NCI-H1048 (cell line): ENCODE results near the gene HTR1D.
A peak's percentile ranks its signal among the peaks of the same experiment; 100 is the strongest.

Experiments
- DNase-seq: peaks from one replicate; lab custom pipeline; 2025; lab: John Stamatoyannopoulos, UW

HTR1D gene

DNA sequence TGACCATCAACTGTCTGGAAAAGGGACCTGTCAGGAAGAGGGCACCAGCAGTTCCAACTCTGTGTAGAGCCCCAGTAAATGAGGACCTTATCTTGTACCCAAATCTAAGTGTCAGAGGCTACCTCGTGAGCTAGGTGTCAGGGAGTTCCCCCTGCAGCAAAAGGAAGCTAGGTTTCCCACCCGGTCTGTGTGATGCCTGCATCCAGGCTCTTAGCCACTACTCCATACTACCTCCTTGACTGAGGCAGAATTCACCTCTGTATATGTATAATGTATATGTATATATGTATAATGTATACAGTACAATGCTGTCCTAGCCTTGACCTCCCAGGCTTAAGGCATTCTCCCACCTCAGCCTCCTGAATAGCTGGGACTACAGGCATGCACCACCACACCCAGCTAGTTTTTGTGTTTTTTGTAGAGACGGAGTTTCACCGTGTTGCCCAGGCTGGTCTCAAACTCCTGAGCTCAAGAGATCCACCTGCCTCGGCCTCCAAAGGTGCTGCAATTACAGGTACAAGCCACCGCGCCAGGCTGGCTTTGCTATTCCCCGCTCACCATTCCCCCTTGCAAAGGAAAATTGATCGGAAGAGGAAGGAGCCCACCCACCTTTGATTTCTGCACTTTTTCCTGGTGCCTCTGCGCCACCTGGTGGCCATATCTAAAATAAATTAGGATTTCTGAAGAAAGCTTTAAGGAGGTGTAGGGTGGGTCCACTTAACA is 32.9 kb downstream of the HTR1D start:
- peak; percentile 37 for DNase-seq

DNA sequence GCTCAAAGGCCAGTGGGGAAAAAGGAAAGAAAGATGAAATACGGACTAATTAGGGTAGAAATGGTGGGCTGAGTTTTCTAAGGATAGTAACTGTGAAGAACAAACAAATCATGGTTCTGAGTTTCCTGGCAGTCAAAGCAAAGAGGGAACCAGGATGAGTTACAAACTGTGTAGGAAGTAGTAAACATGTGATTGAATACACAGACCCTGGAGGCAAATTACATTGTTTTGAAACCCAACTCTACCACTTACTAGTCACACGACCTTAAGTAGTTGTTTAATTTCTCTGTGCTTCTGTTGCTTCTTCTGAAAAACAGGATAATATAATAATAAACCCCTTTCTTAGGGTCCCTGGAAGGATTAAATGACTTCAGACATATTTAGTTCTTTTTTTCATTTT is 37.4 kb downstream of the HTR1D start:
- DNase-seq: no peak

DNA sequence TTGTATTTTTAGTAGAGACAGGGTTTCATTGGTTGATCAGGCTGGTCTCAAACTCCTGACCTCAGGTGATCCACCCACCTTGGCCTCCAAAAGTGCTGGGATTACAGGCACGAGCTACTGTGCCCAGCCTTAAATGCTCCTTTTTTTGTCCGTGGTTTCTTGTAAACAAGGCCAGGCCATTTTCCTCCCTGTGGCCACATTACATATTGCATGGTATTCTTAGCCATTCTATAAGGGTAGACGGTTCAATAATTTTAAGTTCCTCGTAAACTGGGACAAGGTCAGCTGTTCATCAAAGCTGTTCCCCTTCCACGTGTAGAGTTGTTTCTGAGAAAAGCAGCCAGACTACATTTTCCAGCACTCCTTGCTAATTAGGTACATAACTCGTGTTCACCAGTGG is 38.4 kb downstream of the HTR1D start:
- DNase-seq: no peak

DNA sequence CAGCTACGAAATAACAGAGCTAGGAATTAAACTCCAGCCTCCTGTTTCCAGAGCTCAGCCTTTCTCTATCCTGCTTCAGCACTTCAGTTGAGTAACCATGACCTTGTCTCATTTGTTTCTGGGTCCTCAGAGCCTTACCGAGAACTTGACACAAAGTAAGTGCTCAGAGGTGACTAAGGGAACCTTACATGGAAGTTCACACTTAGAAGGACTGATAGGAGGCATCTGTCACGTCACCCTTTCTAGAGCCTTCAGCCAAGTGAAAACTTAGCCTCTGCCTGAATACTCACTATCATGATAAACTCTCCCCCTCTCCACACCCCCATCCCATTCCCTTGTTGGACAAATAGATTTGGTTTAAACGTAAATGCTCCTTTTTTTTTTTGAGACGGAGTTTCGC is 38.9 kb downstream of the HTR1D start:
- DNase-seq: no peak

DNA sequence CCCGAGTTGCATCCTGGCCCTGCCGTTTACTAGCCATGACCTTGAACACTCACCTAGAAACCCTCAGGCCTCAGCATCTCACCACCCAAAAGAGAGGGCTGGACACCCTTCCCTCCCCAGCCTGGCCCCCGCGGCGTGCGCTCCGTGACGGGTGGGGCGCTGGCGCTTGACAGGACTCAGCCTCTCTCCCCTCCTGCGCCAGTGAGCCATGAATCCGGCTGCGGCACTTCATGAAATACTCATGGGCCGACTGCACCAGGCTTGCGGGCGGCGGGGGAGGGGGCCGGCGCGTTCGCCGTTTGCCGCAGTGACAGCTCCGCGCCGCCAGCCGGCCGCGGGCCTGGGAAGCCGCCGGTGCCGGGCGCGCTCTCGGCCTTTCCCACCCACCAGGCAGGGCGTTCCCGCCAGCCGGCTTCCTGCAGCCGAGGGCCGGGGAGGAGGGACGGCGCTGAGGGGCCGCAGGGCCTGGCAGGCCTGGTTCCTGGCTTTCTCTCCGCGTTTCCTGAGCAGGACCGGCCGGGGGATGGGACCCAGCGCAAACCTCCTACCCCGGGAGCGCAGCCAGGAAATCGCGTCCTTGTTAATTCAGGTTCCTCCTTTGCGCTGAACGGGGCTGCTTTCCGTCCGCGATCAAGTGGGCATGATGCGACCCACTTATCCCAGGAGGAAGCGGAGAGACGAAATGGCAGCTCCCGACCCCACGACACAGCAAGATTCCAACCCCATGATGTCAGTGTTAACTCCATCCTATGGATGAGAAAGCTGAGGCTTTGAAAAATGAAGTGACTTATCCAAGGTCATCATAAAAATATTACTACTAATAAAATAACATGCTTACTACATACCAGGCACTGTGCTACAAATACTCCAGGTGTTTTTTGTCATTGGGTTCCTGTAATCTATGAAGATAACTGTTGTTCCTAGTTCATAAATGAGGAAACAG is 39.6 kb downstream of the HTR1D start:
- peak; percentile 35 for DNase-seq

DNA sequence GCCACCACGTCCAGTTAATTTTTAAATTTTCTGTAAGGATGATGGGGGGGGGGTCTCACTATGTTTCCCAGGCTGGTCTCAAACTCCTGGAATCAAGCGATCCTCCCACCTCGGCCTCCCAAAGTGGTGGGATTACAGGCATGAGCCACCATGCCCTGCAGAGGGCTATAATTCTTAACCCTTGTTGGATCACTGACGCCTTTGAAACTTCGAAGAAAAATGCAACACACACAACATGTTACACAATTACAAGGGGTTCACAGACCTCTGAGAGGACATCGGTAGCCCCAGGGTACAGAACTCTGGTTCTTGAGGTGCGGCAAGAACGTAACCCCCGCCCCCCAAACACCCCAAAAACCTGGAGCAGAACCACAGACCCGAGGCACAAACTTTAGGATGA is 40.3 kb downstream of the HTR1D start:
- DNase-seq: no peak

DNA sequence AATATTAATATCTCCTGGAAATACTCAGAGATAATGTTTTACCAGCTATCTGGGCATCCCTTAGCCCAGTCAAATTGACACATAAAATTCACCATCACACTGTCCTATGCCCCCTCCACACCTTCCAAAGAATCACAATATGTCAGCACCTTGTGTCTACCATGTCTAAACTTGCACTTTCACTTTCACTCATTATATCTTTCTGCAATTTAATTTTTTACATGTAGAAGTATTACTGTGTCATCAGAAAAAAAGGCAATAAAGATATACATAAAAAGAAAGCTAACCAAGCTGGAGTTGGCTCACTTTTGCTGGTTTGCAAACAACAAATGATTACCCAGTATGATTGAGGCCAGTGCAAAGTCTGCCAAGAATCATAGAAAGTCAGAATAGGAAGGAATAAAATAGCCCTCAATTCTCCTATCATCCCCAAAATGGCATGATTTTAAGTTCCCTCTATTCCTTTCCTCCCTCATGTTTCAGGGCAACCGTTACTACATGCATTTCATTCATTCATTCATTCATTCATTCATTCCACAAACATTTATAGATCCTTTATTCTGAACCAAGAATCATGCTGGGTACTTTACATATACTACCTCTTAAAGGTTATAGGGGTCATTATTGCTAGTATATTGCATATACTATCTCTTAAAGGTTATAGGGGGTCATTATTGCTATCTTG is 42.7 kb downstream of the HTR1D start:
- no peak for DNase-seq

DNA sequence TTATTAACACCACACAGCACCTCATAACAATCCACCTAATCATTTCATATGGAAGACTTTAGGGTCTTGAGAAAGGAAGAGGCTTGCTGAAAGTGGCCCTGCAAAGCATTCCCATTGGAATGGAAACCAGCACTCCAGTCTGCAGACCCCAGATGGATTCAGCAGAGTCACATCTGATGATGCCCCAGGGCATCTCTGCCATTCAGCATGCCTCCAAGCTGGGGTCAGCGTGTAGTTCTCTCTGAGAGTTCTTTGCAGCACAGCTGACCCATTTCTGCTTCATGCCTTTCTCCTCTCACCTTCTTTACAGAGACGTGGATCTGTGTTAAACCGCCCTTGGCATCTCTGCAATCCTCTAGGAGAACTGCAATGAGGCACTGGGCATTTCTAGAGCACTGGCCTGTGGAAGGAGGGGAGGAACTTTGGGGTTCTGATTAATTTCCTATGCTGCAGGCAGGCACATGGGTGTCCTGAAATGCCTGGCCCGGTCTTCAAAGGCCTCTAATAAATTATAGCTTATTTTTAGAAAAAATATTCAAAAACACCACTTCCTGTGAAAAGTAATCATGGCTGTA is 46.0 kb downstream of the HTR1D start:
- DNase-seq: no peak

DNA sequence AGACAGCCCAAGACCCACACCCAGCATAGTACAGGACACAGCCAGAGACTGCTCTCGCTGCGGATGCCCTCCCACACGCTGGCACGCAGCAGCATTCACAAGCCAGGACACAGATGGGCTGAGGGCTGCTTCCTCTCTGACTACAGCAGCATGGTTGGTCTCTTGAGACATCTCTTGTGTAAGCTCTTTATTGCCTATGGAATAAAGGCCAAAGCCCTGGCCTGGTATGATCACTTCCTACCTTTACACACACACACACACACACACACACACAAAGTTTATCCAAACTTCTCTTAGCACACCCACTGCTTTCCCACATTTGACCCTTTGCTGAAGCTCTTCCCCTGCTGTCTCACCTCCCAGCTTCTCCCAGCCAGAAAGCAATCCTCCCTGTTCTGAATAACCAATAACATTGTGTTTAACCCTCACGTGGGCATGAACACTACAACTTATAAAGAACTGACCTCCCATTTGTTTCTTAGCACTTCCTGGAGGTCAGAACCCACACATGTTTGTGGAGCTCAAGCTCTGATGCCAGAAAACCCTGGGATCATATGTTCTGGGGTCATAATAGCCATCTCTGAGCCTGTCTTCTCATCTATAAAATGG is 47.5 kb downstream of the HTR1D start:
- no peak for DNase-seq

DNA sequence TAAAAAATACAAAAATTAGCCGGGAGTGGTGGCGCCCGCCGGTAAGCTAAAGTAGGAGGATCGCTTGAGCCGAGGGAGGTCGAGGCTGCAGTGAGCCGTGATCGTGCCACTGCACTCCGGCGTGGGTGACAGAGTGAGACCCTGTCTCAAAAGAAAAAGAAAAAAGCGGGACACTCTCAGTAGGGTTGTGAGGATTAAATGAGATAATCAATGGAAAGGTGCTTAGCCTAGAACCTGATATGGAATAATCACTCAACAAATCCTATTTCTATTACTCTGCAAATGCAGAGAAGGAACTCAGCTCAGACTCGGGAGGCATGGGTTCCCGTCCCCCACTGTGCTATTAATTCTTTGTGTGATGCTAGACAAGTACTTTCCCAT is 48.1 kb downstream of the HTR1D start:
- no peak for DNase-seq

DNA sequence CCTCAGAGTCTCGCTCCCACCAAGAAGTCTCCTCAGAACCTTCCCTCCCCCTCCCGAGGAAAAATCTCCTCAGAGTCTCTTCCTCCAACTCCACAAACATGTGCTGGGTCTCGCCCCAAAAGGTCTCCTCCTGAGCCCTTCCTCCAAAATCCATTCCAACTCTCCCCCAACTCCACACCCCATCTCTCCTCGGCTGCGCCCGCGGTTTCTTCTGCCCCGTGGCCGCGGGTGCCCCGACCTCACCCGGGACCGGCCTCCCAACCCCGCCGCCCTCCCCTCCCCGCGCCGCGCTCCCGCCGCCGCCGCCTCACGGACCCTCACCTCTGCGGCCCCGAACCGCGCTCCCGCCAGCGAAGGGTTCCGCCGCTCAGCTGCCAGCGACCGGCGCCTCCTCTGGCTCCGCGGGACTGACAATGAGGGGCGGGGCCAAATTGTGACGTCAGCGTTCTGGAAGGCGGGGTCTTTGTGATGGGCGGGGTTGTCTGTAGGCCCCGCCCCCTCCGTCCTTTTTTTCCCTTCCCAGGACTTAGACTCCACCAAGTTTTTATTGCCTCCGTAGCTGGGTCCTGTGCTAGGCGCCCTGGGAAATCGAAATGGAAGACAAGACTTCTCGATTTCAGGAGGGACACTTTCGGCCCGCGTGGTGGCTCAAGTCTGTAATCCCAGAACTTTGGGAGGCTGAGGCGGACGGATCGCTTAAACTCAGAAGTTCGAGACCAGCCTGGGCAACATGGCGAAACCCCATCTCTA is 48.7 kb downstream of the HTR1D start, which contains the start of gene LUZP1:
Gene LUZP1 (minus strand): TSS at position 412 of the 750 bp plus-strand sequence.
- peak; percentile 49 for DNase-seq

DNA sequence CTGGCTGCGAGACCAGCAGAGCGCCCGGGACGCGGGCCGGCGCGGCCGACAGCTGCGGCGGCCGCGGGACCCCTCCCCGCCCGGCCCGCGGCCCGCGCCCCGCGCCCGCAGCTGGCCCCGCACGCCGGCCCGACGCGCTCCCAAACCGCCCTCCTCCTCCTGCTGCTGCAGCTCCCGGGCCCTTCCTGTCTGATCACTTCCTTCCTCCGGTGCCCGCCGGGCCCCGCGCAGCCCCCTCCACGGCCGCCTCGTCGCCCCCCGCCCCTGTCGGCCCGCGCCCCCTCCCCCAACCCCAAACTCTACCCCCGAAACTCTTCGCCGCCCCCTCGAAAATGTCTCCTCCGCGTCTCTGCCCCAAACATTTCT is 49.2 kb downstream of the HTR1D start:
- no peak for DNase-seq

DNA sequence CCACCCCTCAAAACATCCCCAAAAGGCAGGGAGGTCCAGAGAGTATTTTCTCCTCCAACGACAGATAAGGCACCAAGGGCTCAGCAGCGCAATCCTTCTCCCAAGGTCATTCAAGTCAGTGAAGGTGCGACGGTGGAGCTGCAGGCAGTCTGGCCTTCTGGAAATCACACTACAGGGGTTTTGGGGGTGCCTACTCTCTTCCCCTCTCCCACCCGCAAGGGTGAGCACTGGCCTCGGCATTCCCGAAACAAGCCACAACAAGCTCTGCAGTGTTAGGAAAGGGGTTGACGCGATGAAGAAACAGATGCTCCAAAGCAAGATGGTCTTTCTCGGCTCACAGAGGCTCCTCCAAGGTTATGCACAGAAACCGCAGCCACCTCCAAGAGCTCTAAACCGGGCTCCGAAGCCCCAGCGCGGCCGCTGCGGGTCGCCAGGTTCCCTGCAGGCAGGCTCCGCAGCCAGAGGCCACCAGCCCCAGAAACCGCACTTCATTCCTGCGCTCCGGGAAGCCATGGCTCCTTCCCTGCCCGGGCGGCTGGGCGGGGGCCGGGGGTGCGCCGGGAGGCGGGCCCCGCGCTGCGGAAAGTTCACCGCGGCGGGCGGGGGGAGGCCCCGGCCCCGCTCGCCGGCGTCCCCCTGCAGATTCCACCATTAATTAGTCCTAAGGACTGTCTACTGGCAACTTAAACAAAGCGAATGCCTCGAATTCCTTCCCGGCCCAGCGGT is 49.8 kb downstream of the HTR1D start:
- no peak for DNase-seq

DNA sequence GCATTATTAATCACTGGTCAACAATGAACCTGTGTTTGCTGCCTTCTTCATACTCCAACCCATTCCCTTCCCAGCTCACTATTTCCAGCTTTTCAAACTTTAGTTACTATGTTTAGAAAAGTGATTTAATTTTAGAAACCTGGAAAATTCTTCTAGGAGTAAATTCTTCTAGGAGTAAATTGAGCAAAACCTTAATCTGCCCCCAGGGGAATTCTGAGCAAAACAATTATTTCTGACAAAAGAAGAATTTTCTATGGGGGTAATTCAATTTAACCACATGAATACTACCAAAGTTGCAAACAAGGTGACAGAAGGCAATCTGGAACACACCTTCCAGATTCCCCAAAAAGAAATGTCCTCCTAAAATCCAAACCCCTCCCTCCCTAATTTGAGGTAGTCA is 50.4 kb downstream of the HTR1D start:
- no peak for DNase-seq

DNA sequence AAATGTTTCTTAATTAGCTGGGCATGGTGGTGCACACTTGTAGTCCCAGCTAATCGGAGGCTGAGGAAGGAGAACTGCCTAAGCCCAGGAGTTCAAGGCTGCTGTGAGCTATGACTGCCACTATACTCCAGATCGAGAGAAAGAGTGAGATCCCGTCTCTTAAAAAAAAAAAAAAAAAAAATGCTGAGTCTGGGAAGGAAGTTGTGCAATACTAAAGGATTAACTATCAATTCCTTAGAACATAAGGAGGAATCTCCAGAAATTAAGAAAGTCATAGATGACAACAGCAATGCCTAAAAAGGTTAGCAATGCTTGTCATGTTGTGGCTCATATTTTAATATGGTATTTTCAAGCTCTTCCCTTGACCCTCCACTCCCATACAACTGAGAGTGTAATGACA is 53.9 kb downstream of the HTR1D start:
- no peak for DNase-seq

DNA sequence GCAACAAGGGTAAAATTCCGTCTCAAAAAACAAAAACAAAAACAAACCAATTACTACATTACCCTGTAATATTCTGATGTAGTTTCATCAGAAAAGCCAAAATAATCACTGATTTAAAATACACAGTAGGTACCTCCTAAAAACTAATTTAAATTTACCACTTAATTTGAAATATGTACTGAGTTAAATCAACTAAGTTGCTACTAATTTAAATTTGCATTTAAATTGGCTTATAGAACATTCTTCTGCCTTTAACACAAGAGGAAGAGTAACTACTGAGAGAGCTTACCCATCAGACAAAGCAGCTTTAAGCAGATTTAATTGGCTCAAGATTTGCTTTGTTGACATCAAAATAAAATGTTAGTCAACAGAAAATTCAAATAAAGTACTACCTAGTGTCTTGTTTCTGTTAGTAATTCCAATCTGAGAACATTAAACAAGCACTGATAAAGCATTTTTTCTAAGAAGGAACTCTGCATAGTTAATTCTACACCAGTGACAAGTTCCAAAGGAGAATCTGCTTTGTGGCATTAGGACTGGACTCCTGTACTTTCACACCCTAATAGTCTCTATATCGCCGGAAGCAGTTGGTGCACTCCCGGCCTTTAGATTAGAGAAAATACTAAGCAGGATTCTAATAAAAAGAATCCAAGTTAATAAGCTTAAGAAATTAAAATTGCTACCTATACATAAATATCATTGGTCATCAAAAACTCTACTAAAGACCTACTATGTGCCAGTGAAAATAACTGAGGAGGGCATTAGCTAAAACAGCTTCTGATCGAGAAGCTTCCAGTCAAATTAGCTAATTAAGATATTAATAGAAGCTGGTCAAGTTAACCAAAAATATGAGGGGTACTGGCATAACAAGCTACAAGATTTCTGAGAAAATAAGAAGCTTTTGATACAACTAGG is 57.1 kb downstream of the HTR1D start:
- no peak for DNase-seq

DNA sequence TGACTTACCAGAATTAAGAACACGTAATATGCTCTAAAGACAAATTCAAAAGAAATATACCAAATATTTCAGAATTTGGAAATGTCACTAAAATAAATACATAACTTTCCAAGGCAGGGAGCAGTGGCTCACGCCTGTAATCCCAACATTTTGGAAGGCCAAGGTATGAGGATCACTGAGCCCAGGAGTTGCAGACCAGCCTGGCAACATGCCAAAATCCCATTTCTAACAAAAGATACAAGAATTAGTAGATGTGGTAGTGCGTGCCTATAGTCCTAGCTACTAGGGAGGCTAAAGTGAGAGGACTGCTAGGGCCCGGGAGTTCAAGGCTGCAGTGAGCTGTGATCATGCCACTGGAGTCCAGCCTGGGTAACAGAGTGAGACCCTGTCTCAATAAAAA is 60.4 kb downstream of the HTR1D start:
- DNase-seq: no peak

DNA sequence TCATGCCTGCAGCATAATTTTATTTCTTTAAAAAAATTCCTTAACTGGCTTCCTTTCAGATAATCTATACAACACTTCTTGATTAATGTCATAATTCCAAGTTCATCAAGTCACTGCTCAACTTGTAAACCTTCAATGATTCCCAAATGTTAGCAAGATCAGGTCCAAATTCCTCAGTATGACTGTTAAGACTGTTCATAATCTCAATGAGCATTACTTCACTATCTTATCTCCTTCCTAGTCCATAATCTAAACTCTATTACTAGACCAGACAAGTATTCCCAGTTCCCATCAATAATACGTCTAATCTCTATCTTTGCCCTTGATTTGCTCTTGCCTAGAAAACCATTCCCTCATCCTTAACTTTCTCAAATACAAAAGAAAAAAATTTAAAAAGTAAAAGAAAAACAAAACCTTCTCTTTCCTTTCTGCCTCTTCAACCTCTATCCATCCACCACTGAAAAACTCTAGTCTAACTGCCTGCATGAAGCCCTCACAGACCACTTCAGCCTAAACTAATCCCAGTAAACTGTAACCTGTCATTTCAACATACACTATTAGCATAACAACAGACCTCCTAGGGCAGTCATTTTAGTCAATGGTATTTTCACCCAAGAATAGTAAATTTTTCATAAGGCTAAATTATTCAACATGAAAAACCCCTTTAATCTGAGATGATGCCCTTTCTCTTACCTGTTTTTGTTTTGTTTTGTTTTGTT is 64.2 kb downstream of the HTR1D start:
- no peak for DNase-seq

DNA sequence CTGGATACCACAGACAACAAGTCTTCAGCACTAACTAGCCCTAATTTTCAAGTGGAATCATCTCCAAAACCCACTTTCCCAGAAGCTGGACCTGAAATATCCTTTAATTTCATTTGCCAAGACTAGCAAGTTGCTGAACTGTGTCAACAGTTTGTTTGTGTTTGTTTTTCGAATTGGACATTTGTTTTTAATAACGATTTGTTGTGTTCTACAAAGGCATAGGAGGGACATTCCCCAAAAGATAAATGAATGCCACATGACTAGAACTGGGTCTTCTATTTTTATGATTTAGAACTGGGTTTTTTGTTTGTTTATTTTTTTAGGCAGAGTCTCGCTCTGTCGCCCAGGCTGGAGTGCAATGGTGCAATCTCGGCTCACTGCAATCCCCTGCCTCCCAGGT is 66.6 kb downstream of the HTR1D start:
- no peak for DNase-seq
